Omental fat pad (tissue), 4 donors: Measurements from ENCODE around the gene EFR3B. TPM values are rescaled to one million over a fixed set of nuclear protein-coding genes. Genes with fewer than 3 reads are reported as not detected.

Source experiments
- ATAC-seq: fragments of 150-250 bp; one replicate; pipeline ENCODE4 v1.9.1; 2016; ENCODE audit warnings: mild to moderate bottlenecking, moderate library complexity; ENCODE audit not compliant: low FRiP score
- DNase-seq: peaks from one replicate; pipeline ENCODE4 v3.0.0-alpha.2; 2019; ENCODE audit warnings: low spot score
- CTCF ChIP-seq, 3 donors: fragments of 450-650 bp; IDR thresholded peaks; one replicate each; pipeline ENCODE4 v1.5.1; 2016 to 2017; ENCODE audit warnings: antibody characterized with exemption in 3 of 3, mild to moderate bottlenecking in 3 of 3, moderate library complexity in 2 of 3
- total RNA-seq, 4 donors: library from RNA; depleted of rRNA; stranded (reverse); fragments of >200 nt; gene quantifications; one replicate each; pipeline ENCODE4 v1.1.0, GENCODE V29; 2016

EFR3B gene
- total RNA-seq, 4 donors from 2014 or later: 0.63 to 2.2 (median 0.97) TPM

DNA sequence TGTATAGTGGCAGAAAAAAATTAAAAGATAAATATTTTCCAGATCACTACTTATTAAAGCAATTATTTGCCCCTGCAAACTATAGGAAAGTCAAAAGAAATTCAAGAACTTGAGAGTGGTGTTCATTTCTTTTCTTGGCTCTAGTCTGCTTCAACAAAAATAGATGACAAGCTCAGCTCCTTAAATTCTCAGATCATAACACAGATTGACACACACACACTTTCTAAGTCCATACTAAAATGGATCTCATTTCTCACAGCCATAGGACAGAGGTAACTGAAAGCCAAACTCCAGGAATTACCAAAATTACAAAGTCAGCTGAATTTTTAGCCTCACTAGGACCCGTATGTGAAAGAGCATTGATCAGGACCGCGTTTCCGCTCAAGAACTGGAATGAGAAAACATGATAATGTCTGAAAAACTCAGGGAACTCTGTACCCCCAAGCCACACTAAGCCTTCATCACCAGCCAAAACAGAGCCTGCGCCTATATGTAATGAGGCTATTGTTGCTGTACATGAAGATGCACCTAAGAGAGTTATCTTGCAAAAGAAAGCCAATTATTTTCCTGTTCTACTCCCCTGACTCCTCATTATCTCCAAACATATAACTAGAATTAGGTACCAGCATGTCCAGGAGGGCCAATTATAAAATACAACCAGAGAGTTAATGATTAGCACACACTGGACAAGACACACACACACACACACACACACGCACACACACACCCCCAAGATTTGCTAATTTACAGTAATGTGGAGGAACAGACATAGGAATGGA, 16.5 kb upstream of the EFR3B start:
- DNase-seq (no peak), ATAC-seq (no peak)
- TF ChIP-seq CTCF (IDR thresholded peaks at IDR 0.05): no peak

GRCh38 chr2:25026008-25026530, 15.8 kb upstream of the EFR3B start:
- TF ChIP-seq CTCF (IDR thresholded peaks at IDR 0.05): no peak
- no peak for DNase-seq

GRCh38 chr2:25029183-25029554, 12.7 kb upstream of the EFR3B start:
- no peak for ATAC-seq
- DNase-seq: no peak
- no peak for TF ChIP-seq CTCF (IDR thresholded peaks at IDR 0.05)

More at GRCh38 chr2:25026008-25026530, 15.8 kb upstream of the EFR3B start:
- ATAC-seq: no peak

GRCh38 chr2:25030702-25031101, 11.2 kb upstream of the EFR3B start:
- no peak for ATAC-seq
- DNase-seq: no peak
- TF ChIP-seq CTCF (IDR thresholded peaks at IDR 0.05): no peak

DNA sequence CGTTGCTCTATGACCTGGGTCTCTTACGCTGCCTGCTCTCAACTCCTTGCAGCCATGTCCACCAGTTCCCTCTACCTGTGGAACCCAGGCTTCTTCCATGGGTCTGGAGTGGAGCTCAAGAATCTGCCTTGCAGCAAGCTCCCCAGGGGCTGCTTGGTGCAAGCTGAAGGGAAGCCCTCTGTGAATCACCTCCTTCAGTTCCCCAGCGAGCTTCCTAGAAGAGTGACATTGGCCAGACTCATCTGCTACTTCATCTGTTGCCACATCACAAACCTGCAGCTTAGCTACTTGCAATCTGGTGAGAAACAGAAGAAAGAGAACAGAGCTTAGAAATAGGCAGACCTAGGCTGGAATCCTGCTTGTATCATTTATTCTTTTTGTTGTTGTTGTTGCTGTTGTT, 9.8 kb upstream of the EFR3B start:
- no peak for DNase-seq
- no peak for TF ChIP-seq CTCF (IDR thresholded peaks at IDR 0.05)
- no peak for ATAC-seq

DNA sequence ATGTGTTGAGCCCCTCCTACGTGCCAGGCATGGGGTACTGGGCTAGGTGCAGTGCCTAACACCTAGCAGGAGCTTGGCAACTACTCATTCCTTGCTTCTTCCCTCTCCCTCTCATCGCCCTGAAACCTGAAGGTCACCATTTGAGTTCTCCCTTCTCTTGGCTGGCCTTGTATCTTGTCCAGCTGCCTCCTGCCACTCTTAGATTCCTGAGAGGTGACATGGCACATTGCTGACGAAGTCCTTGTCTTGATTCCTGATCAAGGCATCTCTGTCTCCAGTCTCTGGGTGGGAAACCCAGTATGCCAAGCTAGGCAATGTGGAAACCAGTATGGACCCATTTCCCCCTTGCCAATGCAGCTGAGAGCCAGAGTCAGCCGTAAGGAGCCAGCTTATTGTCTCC, 9.0 kb upstream of the EFR3B start:
- DNase-seq: no peak
- TF ChIP-seq CTCF (IDR thresholded peaks at IDR 0.05): no peak
- no peak for ATAC-seq

DNA sequence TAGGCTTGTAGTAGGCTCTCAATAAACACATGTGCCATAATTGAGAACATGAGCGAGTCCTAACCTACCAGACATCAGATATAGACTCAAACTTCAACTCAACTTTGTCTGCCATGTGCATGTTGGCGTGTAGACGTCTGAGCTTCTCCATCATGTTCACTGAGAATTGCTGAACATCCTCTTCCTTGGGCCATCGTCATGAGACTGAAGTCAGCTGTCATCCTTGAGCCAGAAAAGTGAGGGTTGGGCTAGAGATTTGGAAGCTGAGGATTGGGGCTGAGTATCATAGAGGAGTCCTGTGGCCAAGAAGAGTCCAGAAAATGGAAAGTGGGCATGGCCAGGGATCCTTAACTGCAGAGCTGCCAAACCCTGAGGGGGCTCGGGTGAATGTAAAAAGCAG, 7.8 kb upstream of the EFR3B start:
- TF ChIP-seq CTCF (IDR thresholded peaks at IDR 0.05): no peak
- ATAC-seq: no peak
- DNase-seq: no peak
